HG03025 (cell line): ENCODE measurements around the gene NOX5.

Experiments
- ATAC-seq: cut with Tn5 transposase; IDR thresholded peaks from one replicate; pipeline ENCODE4 v1.9.1; 2021; ENCODE audit warnings: mild to moderate bottlenecking, moderate library complexity; ENCODE audit not compliant: unreplicated experiment, low FRiP score

Gene NOX5

DNA sequence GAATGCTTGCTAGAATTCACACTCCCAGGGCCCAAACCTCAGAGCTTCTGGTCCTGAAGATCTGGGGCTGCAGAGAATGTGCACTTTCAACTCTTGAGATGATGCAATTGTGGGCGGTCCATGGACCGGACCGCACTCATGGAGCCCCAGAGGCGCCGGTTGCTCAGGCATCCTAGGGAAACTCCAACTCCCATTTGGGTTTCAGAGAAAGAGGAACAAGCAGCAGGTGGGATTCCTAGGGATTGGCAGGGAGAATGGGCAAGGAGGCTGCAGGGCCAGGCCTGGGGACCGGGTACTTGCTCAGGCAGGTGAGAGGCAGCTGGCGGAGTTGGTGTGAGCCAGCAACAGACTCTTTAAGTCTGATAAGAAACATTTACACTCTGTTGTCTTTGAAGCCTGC, 3.5 kb downstream of the NOX5 start:
- no peak for ATAC-seq

DNA sequence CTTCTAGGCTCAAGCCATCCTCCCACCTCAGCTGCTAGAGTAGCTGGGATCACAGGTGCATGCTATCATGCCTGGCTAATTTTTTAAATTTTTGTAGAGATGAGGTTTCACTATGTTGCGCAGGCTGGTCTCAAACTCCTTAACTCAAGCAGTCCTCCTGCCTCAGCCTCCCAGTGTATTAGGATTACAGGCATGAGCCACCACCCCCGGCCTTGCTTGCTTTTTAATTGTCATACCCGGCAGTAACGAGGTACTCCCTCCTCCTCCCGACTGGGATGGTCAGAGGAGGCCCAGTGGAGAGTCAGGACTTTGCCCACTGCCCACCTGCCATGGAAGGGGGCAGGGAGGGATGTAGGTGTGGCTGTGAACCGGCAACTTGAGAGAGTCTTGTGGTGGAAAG, 4.5 kb downstream of the NOX5 start:
- ATAC-seq, result no peak

DNA sequence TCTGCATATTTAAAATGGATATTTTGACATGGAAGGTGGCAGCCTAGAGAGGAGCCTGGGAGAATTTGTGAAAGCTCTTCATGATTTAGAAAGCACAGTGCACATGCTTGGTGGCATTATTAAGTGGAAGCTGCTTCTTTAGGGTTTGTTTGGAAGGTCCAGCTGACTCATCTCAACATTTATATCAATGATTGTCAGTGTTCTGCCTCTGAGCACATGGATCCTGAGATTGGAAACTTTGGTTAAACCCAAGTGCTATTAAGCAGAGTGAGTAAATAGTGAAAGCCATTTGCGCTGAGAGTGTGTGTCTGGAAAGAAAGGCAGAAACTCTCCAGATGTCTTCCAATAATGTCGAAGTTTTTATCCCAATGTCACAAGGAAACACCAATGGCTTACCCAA, 7.4 kb downstream of the NOX5 start:
- ATAC-seq, result no peak

DNA sequence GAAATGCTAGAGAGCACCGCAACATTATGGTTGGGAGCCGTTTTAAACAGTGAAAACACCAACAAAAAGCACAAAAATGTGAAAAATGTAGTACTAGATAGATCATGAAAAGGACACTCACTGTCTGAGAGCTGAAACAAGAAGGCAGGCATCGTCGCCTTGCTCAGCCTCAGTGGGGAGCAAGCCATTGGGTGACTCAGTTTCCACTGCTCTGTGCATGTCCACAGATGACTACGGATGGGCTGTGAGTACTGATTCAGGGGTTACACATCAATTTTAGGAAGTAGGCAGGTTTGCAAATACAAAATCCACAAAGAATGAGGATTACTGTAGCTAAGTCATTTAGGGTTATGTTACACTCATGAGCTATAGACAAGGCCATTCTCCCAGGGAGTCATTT, 10.8 kb downstream of the NOX5 start:
- ATAC-seq, result no peak

DNA sequence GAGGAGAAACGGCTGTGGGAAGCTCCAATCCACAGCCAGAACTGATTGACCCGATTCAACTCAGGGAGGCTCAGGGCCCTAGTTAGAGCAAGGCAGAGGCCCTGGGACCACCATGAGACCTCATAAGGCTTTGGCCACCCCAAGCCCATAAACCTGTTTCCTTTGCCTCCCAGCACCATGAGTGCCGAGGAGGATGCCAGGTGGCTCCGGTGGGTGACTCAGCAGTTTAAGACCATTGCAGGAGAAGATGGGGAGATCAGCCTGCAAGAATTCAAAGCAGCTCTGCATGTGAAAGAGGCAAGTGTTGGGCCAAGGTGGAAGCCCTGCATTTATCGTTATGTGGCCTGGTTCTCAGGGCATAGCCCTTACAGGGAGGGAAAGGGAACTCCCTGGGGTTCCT, 11.9 kb downstream of the NOX5 start:
- no peak for ATAC-seq

DNA sequence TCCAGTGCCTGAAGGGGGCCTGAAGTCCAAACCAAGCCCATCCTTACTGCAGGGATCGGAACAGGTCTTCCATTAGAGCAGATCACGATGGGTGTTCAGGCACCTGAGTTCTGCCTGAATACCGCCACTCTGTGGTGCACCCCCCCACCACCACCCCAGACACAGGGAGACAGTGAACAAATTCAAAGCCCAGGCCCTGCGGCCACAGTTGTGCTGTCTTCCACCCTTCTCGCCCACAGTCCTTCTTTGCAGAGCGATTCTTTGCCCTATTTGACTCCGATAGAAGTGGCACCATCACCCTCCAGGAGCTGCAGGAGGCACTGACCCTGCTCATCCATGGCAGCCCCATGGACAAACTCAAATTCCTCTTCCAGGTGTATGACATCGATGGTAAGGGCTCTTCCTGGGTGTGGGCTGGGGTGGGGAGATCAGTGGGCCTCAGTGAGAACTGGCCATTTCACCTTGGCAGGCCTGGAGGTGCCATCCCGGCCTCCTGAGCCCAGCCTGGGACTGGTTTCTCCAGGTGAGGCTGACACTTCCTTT, 13.6 kb downstream of the NOX5 start:
- ATAC-seq, result no peak

DNA sequence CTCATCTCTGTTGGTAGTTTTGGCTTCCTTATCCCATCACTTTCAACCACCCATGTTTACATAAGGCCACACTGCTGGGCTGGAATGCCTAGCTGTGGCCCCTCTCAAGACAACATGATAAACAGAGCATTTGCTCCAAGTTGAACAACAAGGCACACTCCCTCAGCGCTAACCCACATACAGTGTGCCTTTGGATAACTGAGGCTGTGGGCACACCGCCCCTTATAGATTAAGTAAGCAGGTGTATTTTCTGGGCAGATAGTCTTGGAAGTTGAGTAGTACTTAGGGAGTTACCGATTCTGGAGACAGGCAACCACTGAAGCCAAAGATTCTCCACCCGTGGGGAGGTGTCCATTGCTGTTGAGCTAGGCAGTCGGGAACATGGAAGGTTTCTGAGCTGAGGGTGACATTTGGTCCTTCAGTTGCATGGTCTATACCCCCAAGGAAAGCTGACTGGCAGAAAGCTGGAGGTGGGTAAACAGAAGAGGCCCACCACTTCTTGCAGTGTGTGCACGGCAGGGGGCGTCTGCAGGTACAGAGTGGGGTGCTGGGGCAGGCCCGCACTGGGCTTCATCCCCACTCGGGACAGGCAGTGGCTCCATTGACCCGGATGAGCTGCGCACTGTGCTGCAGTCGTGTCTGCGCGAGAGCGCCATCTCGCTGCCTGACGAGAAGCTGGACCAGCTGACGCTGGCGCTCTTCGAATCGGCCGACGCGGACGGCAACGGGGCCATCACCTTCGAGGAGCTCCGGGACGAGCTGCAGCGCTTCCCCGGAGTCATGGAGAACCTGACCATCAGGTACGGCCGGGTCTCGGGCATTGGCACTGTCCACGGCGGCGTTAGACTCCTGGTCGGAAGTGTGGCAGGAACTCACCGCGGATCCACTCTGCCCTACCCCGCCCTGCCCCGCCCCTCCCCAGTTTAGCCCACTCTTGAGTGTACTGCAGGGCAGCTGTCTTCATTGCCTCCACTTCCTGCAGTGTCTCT, 16.8 kb downstream of the NOX5 start:
- no peak for ATAC-seq

DNA sequence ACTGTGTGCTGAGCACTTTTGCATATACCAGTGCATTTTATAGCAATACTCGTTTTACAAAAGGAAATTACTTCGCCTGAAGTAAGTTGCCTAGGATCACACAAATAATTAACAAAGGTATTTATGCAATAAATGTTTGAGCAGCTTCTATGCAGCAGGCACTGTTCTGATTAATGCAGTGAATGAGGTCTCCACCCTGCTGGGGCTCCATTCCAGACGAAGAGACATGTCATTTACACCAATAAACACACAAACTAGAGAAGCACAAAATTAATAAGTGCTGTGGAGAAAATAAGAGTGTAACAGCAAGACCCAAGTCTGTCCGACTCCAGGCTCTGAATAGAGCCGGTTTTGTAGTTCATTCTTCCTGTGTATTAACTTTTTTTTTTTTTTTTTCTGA, 17.5 kb downstream of the NOX5 start:
- no peak for ATAC-seq

DNA sequence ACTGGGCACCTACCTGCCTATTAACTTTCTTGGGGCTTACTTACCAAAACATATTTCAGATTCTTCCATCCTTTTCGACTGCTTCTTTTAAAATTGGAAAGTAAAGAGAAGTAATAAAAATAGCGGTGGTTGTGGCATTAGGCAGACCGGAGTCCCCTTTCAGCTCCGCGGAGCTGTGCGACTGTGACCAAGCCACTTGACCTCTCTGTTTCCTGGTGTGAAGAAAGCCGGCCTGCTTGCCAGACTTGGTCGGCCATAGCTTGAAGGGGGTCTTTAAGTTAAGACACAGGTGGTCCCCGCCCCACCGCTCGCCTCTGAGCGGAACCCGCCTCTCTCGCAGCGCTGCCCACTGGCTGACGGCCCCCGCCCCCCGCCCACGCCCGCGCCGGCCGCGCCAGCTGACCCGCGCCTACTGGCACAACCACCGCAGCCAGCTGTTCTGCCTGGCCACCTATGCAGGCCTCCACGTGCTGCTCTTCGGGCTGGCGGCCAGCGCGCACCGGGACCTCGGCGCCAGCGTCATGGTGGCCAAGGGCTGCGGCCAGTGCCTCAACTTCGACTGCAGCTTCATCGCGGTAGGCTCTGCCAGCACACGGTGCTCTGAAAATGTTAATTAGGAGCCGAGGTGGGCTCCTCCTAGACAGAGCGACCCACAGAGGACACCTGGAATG, 18.3 kb downstream of the NOX5 start:
- no peak for ATAC-seq

DNA sequence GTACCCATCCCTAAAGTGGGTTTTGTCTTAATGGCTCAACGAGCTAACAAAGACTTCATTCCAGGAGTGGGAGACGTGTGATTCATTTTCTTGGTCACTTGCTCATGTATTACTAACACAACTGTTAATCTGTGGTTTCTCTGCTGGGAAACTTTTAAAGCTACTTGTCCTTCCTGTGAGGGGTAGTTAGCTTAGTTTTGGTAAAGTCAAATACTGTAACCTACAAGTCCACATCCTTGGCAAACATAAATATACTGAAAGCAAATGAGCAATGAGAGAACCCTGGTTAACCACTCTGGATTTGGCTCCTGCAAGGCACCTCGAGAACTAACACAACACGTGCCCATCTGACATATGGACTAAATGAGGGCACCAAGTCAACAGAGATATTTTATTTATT, 19.9 kb downstream of the NOX5 start:
- no peak for ATAC-seq

DNA sequence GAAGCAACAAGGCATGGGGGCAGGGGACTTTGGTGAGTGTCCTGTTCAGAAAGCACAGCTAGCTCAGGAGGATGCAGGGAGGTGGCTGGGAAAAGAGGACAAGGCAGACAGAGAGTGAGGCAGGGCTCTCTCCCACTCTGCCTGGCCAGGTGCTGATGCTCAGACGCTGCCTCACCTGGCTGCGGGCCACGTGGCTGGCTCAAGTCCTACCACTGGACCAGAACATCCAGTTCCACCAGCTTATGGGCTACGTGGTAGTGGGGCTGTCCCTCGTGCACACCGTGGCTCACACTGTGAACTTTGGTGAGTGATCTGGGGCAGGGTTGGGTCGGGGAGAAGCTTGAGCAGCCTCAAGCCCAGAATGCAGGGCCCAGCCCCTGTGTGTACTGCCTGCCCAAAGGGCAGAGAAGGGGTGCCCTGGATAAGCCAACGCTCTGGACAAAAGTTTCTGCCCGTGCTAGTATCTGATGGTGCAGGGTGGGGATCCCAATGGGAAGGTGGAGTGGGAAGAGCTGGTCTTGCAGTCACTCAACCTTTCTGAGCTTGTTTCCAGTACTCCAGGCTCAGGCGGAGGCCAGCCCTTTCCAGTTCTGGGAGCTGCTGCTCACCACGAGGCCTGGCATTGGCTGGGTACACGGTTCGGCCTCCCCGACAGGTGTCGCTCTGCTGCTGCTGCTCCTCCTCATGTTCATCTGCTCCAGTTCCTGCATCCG, 20.9 kb downstream of the NOX5 start:
- no peak for ATAC-seq

DNA sequence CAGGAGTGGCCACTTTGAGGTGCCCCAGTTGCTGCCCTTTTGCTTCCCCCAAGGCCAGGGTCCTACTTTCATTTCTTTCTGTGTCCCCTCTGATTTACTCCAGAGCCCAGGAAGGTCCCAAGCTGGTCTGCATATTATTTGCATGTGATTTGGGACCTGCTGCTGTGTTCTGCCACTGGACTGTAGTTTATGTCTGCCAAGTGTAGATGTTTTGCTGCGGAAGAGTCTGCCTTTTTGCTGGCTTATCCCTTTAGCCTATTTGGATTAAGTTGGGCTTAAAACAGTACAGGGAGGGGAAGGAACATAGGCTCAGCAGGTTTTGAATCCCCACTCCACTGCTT, 21.4 kb downstream of the NOX5 start:
- no peak for ATAC-seq

DNA sequence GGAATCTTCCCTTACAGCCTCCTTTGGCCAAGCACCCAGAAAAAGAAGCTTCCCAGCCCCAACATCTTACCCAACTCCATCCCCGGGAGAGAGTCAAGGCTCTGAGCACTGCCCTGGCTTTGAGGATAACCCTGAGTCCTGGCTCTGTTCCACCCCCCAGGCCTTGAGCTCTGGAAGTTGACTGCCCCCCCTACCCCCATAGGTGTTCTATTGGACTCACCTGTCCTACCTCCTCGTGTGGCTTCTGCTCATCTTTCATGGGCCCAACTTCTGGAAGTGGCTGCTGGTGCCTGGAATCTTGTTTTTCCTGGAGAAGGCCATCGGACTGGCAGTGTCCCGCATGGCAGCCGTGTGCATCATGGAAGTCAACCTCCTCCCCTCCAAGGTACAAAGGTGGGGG, 22.3 kb downstream of the NOX5 start:
- ATAC-seq, result no peak

DNA sequence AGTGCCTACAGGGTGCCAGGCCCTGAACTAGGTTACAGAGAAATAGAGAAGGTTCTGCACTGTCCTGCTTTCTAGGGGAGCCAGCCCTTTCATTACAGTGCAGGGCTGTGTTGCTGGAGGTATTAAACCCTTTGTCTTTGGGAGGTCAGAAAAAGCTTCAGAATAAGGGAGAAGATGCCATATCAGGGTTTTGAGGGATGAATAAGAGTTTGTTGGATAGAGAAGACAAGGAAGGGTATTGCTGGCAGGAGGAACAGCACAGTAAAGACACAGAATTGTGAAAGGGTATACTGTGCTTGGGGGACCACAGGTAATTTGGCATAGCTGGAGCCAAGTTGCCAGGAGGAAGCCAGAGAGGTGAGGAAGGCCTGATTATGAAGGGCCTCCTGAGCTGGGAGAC, 23.0 kb downstream of the NOX5 start:
- ATAC-seq, result no peak

DNA sequence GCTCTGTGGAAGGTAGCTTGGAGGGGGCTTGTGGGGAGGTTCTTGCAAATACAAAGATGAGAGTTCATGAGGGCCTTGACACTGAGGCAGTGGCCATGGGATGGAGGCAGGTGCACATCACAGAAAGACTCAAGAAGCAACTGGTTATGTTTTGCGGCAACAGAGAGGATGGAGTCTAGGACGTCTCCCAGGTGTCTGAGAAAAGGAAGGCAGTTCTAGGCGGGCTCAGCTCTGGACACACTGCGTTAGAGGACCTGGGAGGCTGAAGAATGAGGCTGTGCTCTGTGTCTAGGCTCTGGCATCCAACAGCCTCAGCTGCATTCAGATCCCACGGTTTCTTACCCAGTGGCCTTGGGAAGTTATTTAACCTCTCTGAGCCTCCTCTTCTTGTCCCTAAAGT, 23.5 kb downstream of the NOX5 start:
- ATAC-seq, result no peak

DNA sequence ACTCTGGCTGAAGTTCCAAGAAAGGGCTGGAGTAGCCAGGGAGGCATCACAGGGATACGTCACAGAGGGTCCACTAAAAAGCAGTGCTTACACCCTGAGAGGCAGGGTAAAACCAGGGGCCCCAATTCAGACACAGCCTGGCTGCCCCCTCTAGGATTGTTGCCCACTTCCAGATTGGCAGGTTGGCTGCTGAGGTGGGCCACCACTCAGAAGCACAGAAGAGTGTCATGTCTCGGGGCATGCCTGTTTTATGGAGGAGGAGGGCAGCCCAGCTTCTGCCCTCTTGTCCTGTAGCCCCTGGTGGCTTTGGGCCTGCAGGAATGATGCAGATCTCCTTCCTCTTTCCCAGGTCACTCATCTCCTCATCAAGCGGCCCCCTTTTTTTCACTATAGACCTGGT, 24.0 kb downstream of the NOX5 start:
- no peak for ATAC-seq

DNA sequence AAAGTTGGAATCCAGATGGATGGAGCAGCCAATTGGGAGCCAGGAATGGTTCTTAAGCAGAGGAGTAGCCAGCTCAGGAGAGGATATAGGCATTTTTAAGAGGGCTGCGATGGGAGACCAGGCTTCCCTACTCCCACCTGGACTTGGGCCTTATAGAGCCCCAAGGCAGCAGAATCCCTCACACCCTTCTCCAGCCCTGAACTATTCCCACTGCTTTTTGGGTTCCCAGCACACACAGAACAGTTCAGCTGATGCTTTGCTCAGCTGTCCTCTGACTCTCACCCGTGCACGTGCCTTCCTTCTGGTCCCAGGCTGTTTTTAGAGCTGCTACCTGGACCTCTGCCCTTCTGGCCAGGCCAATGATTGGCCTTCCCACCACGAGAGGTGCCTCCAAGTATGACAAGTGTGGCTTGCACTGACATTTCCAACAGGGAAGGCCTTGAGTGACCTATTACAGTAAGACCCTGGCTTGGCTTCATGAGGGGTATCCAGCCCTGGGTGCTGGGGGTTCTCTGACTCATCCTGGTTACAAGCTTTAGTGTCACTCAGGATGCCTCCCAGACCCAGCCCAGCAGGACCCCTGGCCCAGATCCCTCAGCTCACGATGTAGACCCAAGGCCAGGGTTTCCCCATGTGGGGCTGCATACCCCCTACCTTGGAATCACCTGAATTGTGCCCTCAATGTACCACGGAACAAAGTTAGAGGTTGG, 25.2 kb downstream of the NOX5 start:
- ATAC-seq, result no peak

DNA sequence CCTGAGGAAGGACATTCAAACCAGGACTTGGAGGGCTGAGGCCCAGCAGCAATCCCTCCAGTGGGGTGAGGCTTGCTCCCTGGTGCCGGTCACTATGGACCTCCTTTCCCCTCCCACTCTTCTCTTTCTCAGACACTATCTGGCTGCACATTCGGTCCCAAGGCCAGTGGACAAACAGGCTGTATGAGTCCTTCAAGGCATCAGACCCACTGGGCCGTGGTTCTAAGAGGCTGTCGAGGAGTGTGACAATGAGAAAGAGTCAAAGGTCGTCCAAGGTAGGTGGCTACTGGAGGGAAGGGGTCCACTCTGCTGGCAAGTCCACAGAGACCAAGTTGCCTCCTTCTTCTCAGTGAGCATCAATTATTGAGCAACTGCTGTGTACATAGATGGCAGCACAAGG, 28.0 kb downstream of the NOX5 start:
- ATAC-seq, result no peak

DNA sequence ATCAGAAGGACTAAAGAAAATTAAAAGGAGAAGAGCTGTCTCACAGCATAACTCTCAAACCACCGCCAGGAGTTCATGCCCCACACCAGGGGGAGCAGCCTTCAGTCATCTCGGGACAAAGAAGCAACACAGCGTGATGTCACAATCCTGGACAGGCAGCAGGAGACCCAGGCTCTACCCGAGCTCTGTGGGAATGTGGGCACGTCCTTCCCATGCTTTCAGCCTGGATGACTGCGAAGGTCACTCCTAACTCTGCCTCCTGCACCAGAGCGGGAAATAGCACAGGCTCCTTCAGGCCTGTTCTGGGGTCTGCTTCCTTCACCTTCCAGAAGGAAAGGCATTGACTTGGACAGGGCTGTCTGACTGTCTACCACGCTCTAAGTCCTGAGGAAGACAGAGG, 31.3 kb downstream of the NOX5 start:
- ATAC-seq, result no peak

DNA sequence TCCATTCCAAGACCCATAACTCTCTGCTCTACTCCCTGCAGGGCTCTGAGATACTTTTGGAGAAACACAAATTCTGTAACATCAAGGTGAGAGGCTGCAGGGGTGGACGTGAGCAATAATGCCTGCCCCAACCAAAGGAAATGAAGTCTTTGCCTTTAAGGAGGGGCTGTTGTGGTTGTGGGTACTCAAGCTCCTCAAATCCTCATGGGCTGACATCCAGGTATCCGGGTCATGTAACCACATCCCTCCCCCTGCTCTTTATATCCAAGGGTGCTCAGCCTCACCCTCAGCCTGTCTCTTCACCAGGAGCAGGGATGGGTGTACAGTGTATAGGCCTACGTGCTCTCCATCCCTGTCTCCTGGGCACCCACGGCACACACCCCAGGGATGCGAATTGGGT, 32.3 kb downstream of the NOX5 start:
- no peak for ATAC-seq

DNA sequence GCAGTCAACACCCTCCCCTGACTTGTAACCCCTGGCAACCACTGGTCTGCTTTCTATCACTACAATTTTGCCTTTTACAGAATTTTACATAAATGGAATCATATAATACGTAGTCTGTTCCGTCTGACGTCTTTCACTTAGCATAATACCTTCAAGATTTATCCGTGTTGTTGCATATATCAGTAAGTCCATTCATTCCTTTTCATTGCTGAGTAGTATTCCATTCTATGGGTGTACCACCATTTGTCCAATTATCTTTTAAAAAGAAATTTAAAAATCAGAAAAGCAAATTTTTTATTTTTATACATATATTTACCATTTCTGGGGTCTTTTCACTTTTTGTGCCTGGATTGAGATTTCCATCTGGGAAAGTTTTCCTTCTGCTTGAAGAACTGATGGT, 35.5 kb downstream of the NOX5 start:
- ATAC-seq, result no peak
